Memory B cell (primary cell): ENCODE measurements around the gene FOXI2.

Source experiments
- ATAC-seq: fragments of 150-1000 bp; cut with Tn5 transposase; 2 replicates; pipeline ENCODE4 v1.10.0; 2021; ENCODE audit warnings: low read depth, mild to moderate bottlenecking, moderate library complexity
- DNase-seq, 2 donors: peaks; one replicate each; pipeline ENCODE4 v3.0.0; 2022; ENCODE audit warnings: low spot score in 2 of 2
- H3K27ac Mint-ChIP-seq: one replicate; pipeline ENCODE4 v1.8.0; 2022; ENCODE audit warnings: mild to moderate bottlenecking, moderate library complexity, mixed read lengths
- H3K27me3 Mint-ChIP-seq: one replicate; pipeline ENCODE4 v1.8.0; 2022; ENCODE audit warnings: mixed read lengths
- H3K36me3 Mint-ChIP-seq: one replicate; pipeline ENCODE4 v1.8.0; 2022; ENCODE audit warnings: mild to moderate bottlenecking, mixed read lengths
- H3K4me1 Mint-ChIP-seq: one replicate; pipeline ENCODE4 v1.8.0; 2022; ENCODE audit warnings: mixed read lengths
- H3K4me3 Mint-ChIP-seq: one replicate; pipeline ENCODE4 v1.8.0; 2022; ENCODE audit warnings: mild to moderate bottlenecking, moderate library complexity, mixed read lengths
- H3K9me3 Mint-ChIP-seq: one replicate; pipeline ENCODE4 v1.8.0; 2022; ENCODE audit warnings: mixed read lengths

The FOXI2 gene

GRCh38 chr10:127736915-127737562 is at the start of gene FOXI2:
Gene FOXI2 (plus strand): TSS chr10:127737185. CDS start chr10:127737274, 89 bp downstream.
- DNase-seq (no peak), ATAC-seq (no peak)
- Mint-ChIP-seq H3K4me1 (peaks cover 4% of the 10 kb centered on the region), H3K4me3 (no peak within 1 kb of the TSS), H3K27me3 (peaks cover 26% of the 10 kb centered on the region), H3K27ac (no peak within 1 kb of the TSS), H3K36me3 (no peaks in the 10 kb centered on the region), H3K9me3 (peaks cover 5% of the 10 kb centered on the region)

- no peak for ATAC-seq
- H3K36me3 Mint-ChIP-seq, result no peaks in the 10 kb centered on the region
- no peak overlapping the region for H3K4me3 Mint-ChIP-seq
- H3K27me3 Mint-ChIP-seq, result peaks cover 4% of the 10 kb centered on the region
- no peaks in the 10 kb centered on the region for H3K4me1 Mint-ChIP-seq
- no peak overlapping the region for H3K27ac Mint-ChIP-seq
- peaks cover 1% of the 10 kb centered on the region for H3K9me3 Mint-ChIP-seq
- DNase-seq, result no peak
Observed at GRCh38 chr10:127687548-127687947, 49.4 kb upstream of the FOXI2 start.

- Mint-ChIP-seq H3K36me3 (no peaks in the 10 kb centered on the region), H3K27me3 (peaks cover 5% of the 10 kb centered on the region), H3K27ac (no peak overlapping the region), H3K4me1 (no peaks in the 10 kb centered on the region), H3K9me3 (no peaks in the 10 kb centered on the region), H3K4me3 (no peak overlapping the region)
- ATAC-seq, result no peak
- DNase-seq, result no peak
Observed at GRCh38 chr10:127690176-127690835, 46.7 kb upstream of the FOXI2 start.

GRCh38 chr10:127694580-127695193 is 42.3 kb upstream of the FOXI2 start:
- H3K4me1 Mint-ChIP-seq, result no peaks in the 10 kb centered on the region
- H3K36me3 Mint-ChIP-seq, result no peaks in the 10 kb centered on the region
- no peak for DNase-seq
- H3K27me3 Mint-ChIP-seq, result peaks cover 2% of the 10 kb centered on the region
- H3K4me3 Mint-ChIP-seq, result no peak overlapping the region
- H3K27ac Mint-ChIP-seq, result no peak overlapping the region
- no peaks in the 10 kb centered on the region for H3K9me3 Mint-ChIP-seq
- ATAC-seq, result no peak

GRCh38 chr10:127695431-127695830 is 41.6 kb upstream of the FOXI2 start:
- H3K4me3 Mint-ChIP-seq, result no peak overlapping the region
- no peak overlapping the region for H3K27ac Mint-ChIP-seq
- H3K36me3 Mint-ChIP-seq, result no peaks in the 10 kb centered on the region
- H3K27me3 Mint-ChIP-seq, result peaks cover 2% of the 10 kb centered on the region
- no peaks in the 10 kb centered on the region for H3K4me1 Mint-ChIP-seq
- DNase-seq, result no peak
- ATAC-seq, result no peak
- no peaks in the 10 kb centered on the region for H3K9me3 Mint-ChIP-seq

- H3K36me3 Mint-ChIP-seq, result no peaks in the 10 kb centered on the region
- DNase-seq (no peak), ATAC-seq (no peak)
- no peaks in the 10 kb centered on the region for H3K9me3 Mint-ChIP-seq
- no peaks in the 10 kb centered on the region for H3K4me1 Mint-ChIP-seq
- H3K27me3 Mint-ChIP-seq, result peaks cover 1% of the 10 kb centered on the region
- no peak overlapping the region for H3K4me3 Mint-ChIP-seq
- H3K27ac Mint-ChIP-seq, result no peak overlapping the region
Observed at GRCh38 chr10:127698886-127699285, 38.1 kb upstream of the FOXI2 start.

GRCh38 chr10:127699311-127699710 is 37.7 kb upstream of the FOXI2 start:
- DNase-seq, result no peak
- H3K36me3 Mint-ChIP-seq, result no peaks in the 10 kb centered on the region
- no peaks in the 10 kb centered on the region for H3K9me3 Mint-ChIP-seq
- H3K4me1 Mint-ChIP-seq, result no peaks in the 10 kb centered on the region
- no peak for ATAC-seq
- no peak overlapping the region for H3K4me3 Mint-ChIP-seq
- no peak overlapping the region for H3K27ac Mint-ChIP-seq
- peaks cover 3% of the 10 kb centered on the region for H3K27me3 Mint-ChIP-seq

GRCh38 chr10:127702271-127702670 is 34.7 kb upstream of the FOXI2 start:
- ATAC-seq (no peak), DNase-seq (no peak)
- peaks cover 5% of the 10 kb centered on the region for H3K27me3 Mint-ChIP-seq
- H3K4me3 Mint-ChIP-seq, result no peak overlapping the region
- H3K36me3 Mint-ChIP-seq, result no peaks in the 10 kb centered on the region
- H3K9me3 Mint-ChIP-seq, result no peaks in the 10 kb centered on the region
- no peaks in the 10 kb centered on the region for H3K4me1 Mint-ChIP-seq
- H3K27ac Mint-ChIP-seq, result no peak overlapping the region

GRCh38 chr10:127715249-127715648 is 21.7 kb upstream of the FOXI2 start:
- no peak for DNase-seq
- Mint-ChIP-seq H3K4me3 (no peak overlapping the region), H3K9me3 (peaks cover 2% of the 10 kb centered on the region), H3K36me3 (no peaks in the 10 kb centered on the region), H3K27ac (no peak overlapping the region), H3K4me1 (no peaks in the 10 kb centered on the region), H3K27me3 (peaks cover 5% of the 10 kb centered on the region)
- ATAC-seq, result no peak

GRCh38 chr10:127715782-127716378 is 21.1 kb upstream of the FOXI2 start:
- H3K27me3 Mint-ChIP-seq, result peaks cover 5% of the 10 kb centered on the region
- peaks cover 2% of the 10 kb centered on the region for H3K9me3 Mint-ChIP-seq
- no peaks in the 10 kb centered on the region for H3K4me1 Mint-ChIP-seq
- H3K4me3 Mint-ChIP-seq, result no peak overlapping the region
- H3K36me3 Mint-ChIP-seq, result no peaks in the 10 kb centered on the region
- ATAC-seq (no peak), DNase-seq (no peak)
- no peak overlapping the region for H3K27ac Mint-ChIP-seq

GRCh38 chr10:127720142-127720541 is 16.8 kb upstream of the FOXI2 start:
- ATAC-seq (no peak), DNase-seq (no peak)
- Mint-ChIP-seq H3K36me3 (no peaks in the 10 kb centered on the region), H3K27me3 (peaks cover 4% of the 10 kb centered on the region), H3K27ac (no peak overlapping the region), H3K4me3 (no peak overlapping the region), H3K4me1 (no peaks in the 10 kb centered on the region), H3K9me3 (peaks cover 7% of the 10 kb centered on the region)

- H3K4me1 Mint-ChIP-seq, result no peaks in the 10 kb centered on the region
Observed at GRCh38 chr10:127720903-127721302, 16.1 kb upstream of the FOXI2 start.

GRCh38 chr10:127734753-127735152 is 2.2 kb upstream of the FOXI2 start:
- Mint-ChIP-seq H3K27ac (no peak overlapping the region), H3K27me3 (peaks cover 21% of the 10 kb centered on the region)
- no peak for DNase-seq

More at GRCh38 chr10:127720903-127721302, 16.1 kb upstream of the FOXI2 start:
- ATAC-seq (no peak), DNase-seq (no peak)
- H3K4me3 Mint-ChIP-seq, result no peak overlapping the region
- peaks cover 7% of the 10 kb centered on the region for H3K9me3 Mint-ChIP-seq
- H3K27ac Mint-ChIP-seq, result no peak overlapping the region
- peaks cover 4% of the 10 kb centered on the region for H3K27me3 Mint-ChIP-seq
- no peaks in the 10 kb centered on the region for H3K36me3 Mint-ChIP-seq

GRCh38 chr10:127735156-127735555 is 1.8 kb upstream of the FOXI2 start:
- Mint-ChIP-seq H3K27ac (no peak overlapping the region), H3K27me3 (peaks cover 24% of the 10 kb centered on the region), H3K9me3 (peaks cover 7% of the 10 kb centered on the region), H3K36me3 (no peaks in the 10 kb centered on the region), H3K4me1 (peaks cover 4% of the 10 kb centered on the region), H3K4me3 (no peak overlapping the region)
- no peak for DNase-seq
- ATAC-seq, result no peak

More at GRCh38 chr10:127734753-127735152, 2.2 kb upstream of the FOXI2 start:
- Mint-ChIP-seq H3K4me3 (no peak overlapping the region), H3K9me3 (peaks cover 7% of the 10 kb centered on the region), H3K36me3 (no peaks in the 10 kb centered on the region), H3K4me1 (peaks cover under 1% of the 10 kb centered on the region)
- no peak for ATAC-seq
